Measurements from ENCODE around the gene RERE. TPM values are rescaled to one million over a fixed set of nuclear protein-coding genes. Genes with fewer than 3 reads are reported as not detected.

Gene RERE
- total RNA-seq, 1 experiment from 2014 or later, result 73.4 TPM

- no peak overlapping the region for H3K4me2 ChIP-seq
- no peaks in the 10 kb centered on the region for H3K9me2 ChIP-seq (ENCODE audit: insufficient read depth)
- no peaks in the 10 kb centered on the region for H3K9me3 ChIP-seq (ENCODE audit: insufficient read depth, low read depth)
- peaks cover 20% of the 10 kb centered on the region for H3K4me1 ChIP-seq (replicated peaks; ENCODE audit: insufficient read depth)
- no peaks in the 10 kb centered on the region for H3K27me3 ChIP-seq (ENCODE audit: insufficient read depth, low read depth)
- H4K20me1 ChIP-seq (ENCODE audit: insufficient read depth), result peaks cover 50% of the 10 kb centered on the region
- ChIA-PET POLR2A (ENCODE audit: unreplicated experiment) (no interaction called here), CTCF (no interaction called here)
- no TSS peak for BruUV-seq (replicated peaks)
- H2AFZ ChIP-seq, result no peak overlapping the region
- intact Hi-C loops (cut with micrococcal nuclease; ENCODE audit: unreplicated experiment), result no loop called here
- H3K27ac ChIP-seq, result no peak overlapping the region
- no peak for DNase-seq
- no peaks in the 10 kb centered on the region for H3K36me3 ChIP-seq (ENCODE audit: low read depth)
- H3F3A ChIP-seq (ENCODE audit: insufficient read depth, low read depth), result peaks cover 13% of the 10 kb centered on the region
- H3K79me2 ChIP-seq (ENCODE audit: low read depth), result peaks cover 14% of the 10 kb centered on the region
- TF ChIP-seq EZH2 (IDR thresholded peaks at IDR 0.05; ENCODE audit: low read depth) (no peak), CTCF (conservative IDR thresholded peaks at IDR 0.05) (no peak)
- H3K4me3 ChIP-seq, result no peak overlapping the region
Measured at GRCh38 chr1:8631163-8631562, 186.3 kb downstream of the RERE start.

- CTCF ChIA-PET, result no interaction called here
Measured at GRCh38 chr1:8629241-8630091, 188.0 kb downstream of the RERE start.

GRCh38 chr1:8628606-8629005 lies 188.8 kb downstream of the RERE start:
- Histone ChIP-seq H4K20me1 (ENCODE audit: insufficient read depth) (peaks cover 58% of the 10 kb centered on the region), H2AFZ (no peak overlapping the region), H3K4me2 (no peak overlapping the region), H3K36me3 (ENCODE audit: low read depth) (no peaks in the 10 kb centered on the region), H3K79me2 (ENCODE audit: low read depth) (peaks cover 20% of the 10 kb centered on the region), H3K27ac (no peak overlapping the region), H3K4me1 (replicated peaks; ENCODE audit: insufficient read depth) (peaks cover 24% of the 10 kb centered on the region), H3K9me2 (ENCODE audit: insufficient read depth) (no peaks in the 10 kb centered on the region), H3K27me3 (ENCODE audit: insufficient read depth, low read depth) (no peaks in the 10 kb centered on the region), H3K4me3 (no peak overlapping the region), H3F3A (ENCODE audit: insufficient read depth, low read depth) (peaks cover 16% of the 10 kb centered on the region), H3K9me3 (ENCODE audit: insufficient read depth, low read depth) (no peaks in the 10 kb centered on the region)
- DNase-seq, result no peak
- POLR2A ChIA-PET (ENCODE audit: unreplicated experiment), result no interaction called here
- TF ChIP-seq EZH2 (IDR thresholded peaks at IDR 0.05; ENCODE audit: low read depth) (no peak), CTCF (conservative IDR thresholded peaks at IDR 0.05) (no peak)
- intact Hi-C loops (cut with micrococcal nuclease; ENCODE audit: unreplicated experiment), result loop anchor here (10.0 kb wide), 1 partner anchor 96 kb away; no protein-coding TSS in a partner anchor
- CTCF ChIA-PET, result no interaction called here
- BruUV-seq (replicated peaks), result no TSS peak

More at GRCh38 chr1:8629241-8630091, 188.0 kb downstream of the RERE start:
- no peak for DNase-seq
- no peaks in the 10 kb centered on the region for H3K36me3 ChIP-seq (ENCODE audit: low read depth)
- POLR2A ChIA-PET (ENCODE audit: unreplicated experiment), result no interaction called here
- H3K4me1 ChIP-seq (replicated peaks; ENCODE audit: insufficient read depth), result peaks cover 24% of the 10 kb centered on the region
- H3K9me3 ChIP-seq (ENCODE audit: insufficient read depth, low read depth), result no peaks in the 10 kb centered on the region
- H2AFZ ChIP-seq, result no peak overlapping the region
- H3K4me3 ChIP-seq, result no peak overlapping the region
- no TSS peak for BruUV-seq (replicated peaks)
- peaks cover 58% of the 10 kb centered on the region for H4K20me1 ChIP-seq (ENCODE audit: insufficient read depth)
- no peak overlapping the region for H3K4me2 ChIP-seq
- H3F3A ChIP-seq (ENCODE audit: insufficient read depth, low read depth), result peaks cover 16% of the 10 kb centered on the region
- TF ChIP-seq EZH2 (IDR thresholded peaks at IDR 0.05; ENCODE audit: low read depth), result no peak
- TF ChIP-seq CTCF (conservative IDR thresholded peaks at IDR 0.05), result no peak
- peaks cover 20% of the 10 kb centered on the region for H3K79me2 ChIP-seq (ENCODE audit: low read depth)
- H3K9me2 ChIP-seq (ENCODE audit: insufficient read depth), result no peaks in the 10 kb centered on the region
- H3K27ac ChIP-seq, result no peak overlapping the region
- intact Hi-C loops (cut with micrococcal nuclease; ENCODE audit: unreplicated experiment), result loop anchor here (10.0 kb wide), 1 partner anchor 95 kb away; no protein-coding TSS in a partner anchor
- H3K27me3 ChIP-seq (ENCODE audit: insufficient read depth, low read depth), result no peaks in the 10 kb centered on the region

All from PC-9 (cell line).